T-helper 2 cell treated with Interferon-gamma antibody and Interleukin-4, amounts not matched to agents 5 μg/mL and 100 μg/mL, for 36 hours (primary cell): ENCODE data around the gene SNN.

Experiments
- DNase-seq: peaks from one replicate; pipeline ENCODE4 v3.0.0; 2021; ENCODE audit warnings: low spot score
- H3K27ac Mint-ChIP-seq: one replicate; pipeline ENCODE4 v1.8.0; 2021; ENCODE audit warnings: mild to moderate bottlenecking, mixed read lengths
- H3K27me3 Mint-ChIP-seq: one replicate; pipeline ENCODE4 v1.8.0; 2021; ENCODE audit warnings: low read depth, mixed read lengths
- H3K36me3 Mint-ChIP-seq: one replicate; pipeline ENCODE4 v1.8.0; 2021; ENCODE audit warnings: low read depth, mixed read lengths
- H3K4me1 Mint-ChIP-seq: one replicate; pipeline ENCODE4 v1.8.0; 2021; ENCODE audit warnings: low read depth, mixed read lengths
- H3K4me3 Mint-ChIP-seq: one replicate; pipeline ENCODE4 v1.8.0; 2022; ENCODE audit warnings: mild to moderate bottlenecking, moderate library complexity, mixed read lengths
- H3K9me3 Mint-ChIP-seq: one replicate; pipeline ENCODE4 v1.8.0; 2021; ENCODE audit warnings: mixed read lengths

Gene SNN

DNA sequence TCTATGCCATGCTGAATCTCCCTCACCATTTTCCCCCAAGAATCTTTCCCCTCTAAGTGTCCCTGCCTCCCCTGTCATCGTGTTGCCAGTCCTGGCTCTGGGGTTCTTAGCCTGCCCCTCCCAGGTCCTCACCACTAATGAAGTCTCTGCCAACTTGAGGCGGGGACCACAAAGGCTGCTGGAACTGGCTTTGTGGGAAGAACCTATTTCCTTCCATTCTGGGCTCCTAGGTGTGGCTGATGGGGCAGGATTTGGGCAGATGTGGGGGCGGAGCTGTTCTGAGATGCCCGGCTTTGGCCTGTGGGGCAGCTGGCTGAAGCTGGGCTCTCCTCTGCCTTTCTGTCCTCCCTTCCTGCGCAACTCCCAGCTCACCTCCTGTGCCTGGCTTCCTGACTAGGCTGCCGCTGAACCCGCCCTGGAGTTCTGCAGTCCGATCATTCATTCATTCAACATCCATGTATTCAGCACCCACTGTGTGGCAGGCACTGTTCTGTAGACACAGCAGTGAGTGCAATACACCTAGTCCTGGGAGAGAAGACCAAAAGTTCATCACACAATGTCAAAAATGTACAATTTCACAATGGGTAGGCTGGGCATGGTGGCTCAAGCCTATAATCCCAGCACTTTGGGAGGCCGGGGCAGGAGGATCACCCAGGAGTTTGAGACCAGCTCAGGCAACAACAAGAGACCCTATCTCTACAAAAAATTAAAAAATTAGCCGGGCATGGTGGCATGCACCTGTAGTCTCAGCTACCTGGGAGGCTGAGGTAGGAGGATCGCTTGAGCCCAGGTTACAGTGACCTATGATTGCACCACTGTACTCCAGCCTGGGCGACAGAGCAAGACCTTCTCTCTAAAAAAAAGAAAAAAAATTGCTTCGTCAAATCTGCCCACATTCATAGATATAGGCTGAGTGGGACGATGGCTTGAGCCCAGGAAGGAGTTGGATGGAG lies 1.9 kb upstream of the SNN start:
- Mint-ChIP-seq H3K4me1 (peaks cover 42% of the 10 kb centered on the region), H3K9me3 (no peaks in the 10 kb centered on the region), H3K36me3 (no peaks in the 10 kb centered on the region), H3K27ac (no peak overlapping the region), H3K4me3 (peak overlapping the region; percentile 72), H3K27me3 (no peaks in the 10 kb centered on the region)
- DNase-seq = no peak

GRCh38 chr16:11667221-11667823 lies 933 bp upstream of the SNN start:
- Mint-ChIP-seq H3K36me3 (no peaks in the 10 kb centered on the region), H3K27ac (peak overlapping the region; percentile 20), H3K27me3 (no peaks in the 10 kb centered on the region), H3K4me3 (peak overlapping the region; percentile 72), H3K9me3 (no peaks in the 10 kb centered on the region), H3K4me1 (peaks cover 51% of the 10 kb centered on the region)
- DNase-seq = no peak

DNA sequence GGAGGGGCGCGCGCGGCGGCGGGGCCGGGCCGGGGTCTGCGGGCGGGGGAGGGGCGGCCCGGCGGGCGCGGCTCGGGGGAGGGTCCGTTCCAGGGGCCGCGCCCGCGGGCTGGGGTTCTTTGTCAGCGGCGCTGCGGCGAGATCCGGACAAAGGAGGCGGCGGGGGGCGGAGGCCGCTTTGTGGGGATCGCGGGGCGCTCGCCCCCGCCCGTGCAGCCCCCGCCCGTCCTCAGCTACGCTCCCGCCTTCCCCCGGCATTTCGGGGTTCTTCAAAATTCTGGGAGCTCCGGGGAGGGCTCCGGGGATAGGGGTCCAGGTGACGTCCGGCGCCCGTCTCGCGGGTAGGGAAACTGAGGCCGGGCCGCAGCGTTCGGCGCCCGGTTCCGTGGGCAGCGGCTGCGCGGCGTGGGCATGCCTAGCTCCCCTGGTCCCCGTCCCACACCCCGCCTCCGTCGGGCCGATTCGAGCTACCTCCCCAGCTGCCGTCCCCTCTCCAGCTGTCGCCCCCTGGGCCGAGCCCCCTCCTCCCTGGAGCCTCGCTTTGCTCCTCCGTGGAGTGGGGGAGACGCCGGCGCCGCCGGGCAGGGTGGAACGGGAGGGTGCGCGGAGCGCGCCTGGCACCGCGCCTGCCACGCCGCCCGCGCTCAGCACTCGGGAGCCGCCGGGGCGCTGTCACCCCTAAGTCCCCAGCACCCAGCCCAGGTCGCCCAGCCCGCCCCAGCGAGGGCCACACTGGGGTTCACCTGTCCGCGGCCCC lies 546 bp downstream of the SNN start:
- peak overlapping the region; percentile 80 for H3K4me3 Mint-ChIP-seq
- no peaks in the 10 kb centered on the region for H3K36me3 Mint-ChIP-seq
- DNase-seq = no peak
- H3K27me3 Mint-ChIP-seq = no peaks in the 10 kb centered on the region
- H3K27ac Mint-ChIP-seq = peak overlapping the region; percentile 86
- peaks cover 58% of the 10 kb centered on the region for H3K4me1 Mint-ChIP-seq
- no peaks in the 10 kb centered on the region for H3K9me3 Mint-ChIP-seq

GRCh38 chr16:11669380-11670146 lies 1.3 kb downstream of the SNN start:
- Mint-ChIP-seq H3K27ac (peak overlapping the region; percentile 86), H3K4me1 (peaks cover 51% of the 10 kb centered on the region), H3K36me3 (no peaks in the 10 kb centered on the region), H3K9me3 (no peaks in the 10 kb centered on the region), H3K4me3 (peak overlapping the region; percentile 80), H3K27me3 (no peaks in the 10 kb centered on the region)
- no peak for DNase-seq

DNA sequence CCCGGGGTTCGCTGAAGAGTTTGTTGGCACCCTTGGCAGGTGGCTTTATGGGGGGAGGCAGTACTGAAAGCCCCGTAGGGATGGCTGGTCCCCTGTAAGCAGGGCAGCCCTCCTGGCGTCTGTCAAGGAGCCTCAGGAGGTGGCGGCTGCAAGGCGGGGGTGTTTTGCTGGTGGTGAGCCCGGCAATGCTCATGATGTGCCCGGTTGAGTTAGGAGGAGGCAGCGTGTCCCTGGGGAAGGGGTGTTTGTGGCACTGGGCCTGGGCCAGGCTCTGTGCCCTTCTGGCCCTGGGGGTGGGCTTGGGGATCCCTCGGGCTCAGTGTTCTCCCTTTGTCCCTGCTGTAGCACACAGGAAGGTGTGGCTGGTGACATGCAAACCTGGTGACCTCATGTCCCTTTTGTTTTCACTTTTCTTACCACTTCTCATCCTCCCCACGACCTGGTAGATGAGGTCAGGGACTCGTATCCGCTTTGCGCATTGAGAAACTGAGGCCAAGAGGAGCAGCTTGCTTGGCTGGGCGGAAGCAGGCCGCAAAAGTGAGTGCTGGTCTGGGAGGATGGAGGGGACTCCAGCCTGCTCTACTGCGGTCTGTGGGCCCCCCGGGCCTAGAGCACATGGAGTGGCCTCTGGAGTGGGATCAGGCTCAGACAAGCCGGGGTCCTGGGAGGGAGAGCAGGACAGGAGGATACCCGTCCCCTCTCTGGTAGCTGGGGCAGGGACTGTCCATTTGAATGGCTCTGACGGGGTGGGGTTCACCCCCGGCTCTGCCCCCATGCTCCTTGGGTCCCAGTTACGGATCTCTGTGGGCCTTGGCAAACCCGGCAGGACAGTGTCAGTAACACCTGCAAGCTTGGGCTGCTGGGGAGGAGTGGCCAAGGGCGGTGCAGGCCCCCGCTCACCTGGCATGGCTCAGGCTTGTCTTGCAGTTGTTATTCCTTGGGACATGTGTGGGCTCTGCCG lies 2.2 kb downstream of the SNN start:
- no peaks in the 10 kb centered on the region for H3K9me3 Mint-ChIP-seq
- peaks cover 46% of the 10 kb centered on the region for H3K4me1 Mint-ChIP-seq
- peak overlapping the region; percentile 80 for H3K4me3 Mint-ChIP-seq
- H3K36me3 Mint-ChIP-seq = no peaks in the 10 kb centered on the region
- peak; percentile 26 for DNase-seq
- peak overlapping the region; percentile 86 for H3K27ac Mint-ChIP-seq
- no peaks in the 10 kb centered on the region for H3K27me3 Mint-ChIP-seq

- Mint-ChIP-seq H3K27me3 (no peaks in the 10 kb centered on the region), H3K36me3 (no peaks in the 10 kb centered on the region), H3K9me3 (no peaks in the 10 kb centered on the region), H3K4me1 (peaks cover 42% of the 10 kb centered on the region), H3K27ac (peak overlapping the region; percentile 86), H3K4me3 (peak overlapping the region; percentile 80)
- DNase-seq = no peak
Observed at GRCh38 chr16:11671271-11671670, 3.0 kb downstream of the SNN start.

GRCh38 chr16:11671676-11672075 lies 3.4 kb downstream of the SNN start:
- H3K4me3 Mint-ChIP-seq = peak overlapping the region; percentile 53
- H3K4me1 Mint-ChIP-seq = peaks cover 40% of the 10 kb centered on the region
- DNase-seq = no peak
- H3K9me3 Mint-ChIP-seq = no peaks in the 10 kb centered on the region
- H3K27me3 Mint-ChIP-seq = no peaks in the 10 kb centered on the region
- peak overlapping the region; percentile 76 for H3K27ac Mint-ChIP-seq
- H3K36me3 Mint-ChIP-seq = peaks cover 2% of the 10 kb centered on the region

- Mint-ChIP-seq H3K27me3 (no peaks in the 10 kb centered on the region), H3K36me3 (peaks cover 8% of the 10 kb centered on the region), H3K4me1 (peaks cover 37% of the 10 kb centered on the region), H3K9me3 (no peaks in the 10 kb centered on the region), H3K4me3 (peak overlapping the region; percentile 53), H3K27ac (peak overlapping the region; percentile 76)
- no peak for DNase-seq
Observed at GRCh38 chr16:11672206-11673090, 4.2 kb downstream of the SNN start.

DNA sequence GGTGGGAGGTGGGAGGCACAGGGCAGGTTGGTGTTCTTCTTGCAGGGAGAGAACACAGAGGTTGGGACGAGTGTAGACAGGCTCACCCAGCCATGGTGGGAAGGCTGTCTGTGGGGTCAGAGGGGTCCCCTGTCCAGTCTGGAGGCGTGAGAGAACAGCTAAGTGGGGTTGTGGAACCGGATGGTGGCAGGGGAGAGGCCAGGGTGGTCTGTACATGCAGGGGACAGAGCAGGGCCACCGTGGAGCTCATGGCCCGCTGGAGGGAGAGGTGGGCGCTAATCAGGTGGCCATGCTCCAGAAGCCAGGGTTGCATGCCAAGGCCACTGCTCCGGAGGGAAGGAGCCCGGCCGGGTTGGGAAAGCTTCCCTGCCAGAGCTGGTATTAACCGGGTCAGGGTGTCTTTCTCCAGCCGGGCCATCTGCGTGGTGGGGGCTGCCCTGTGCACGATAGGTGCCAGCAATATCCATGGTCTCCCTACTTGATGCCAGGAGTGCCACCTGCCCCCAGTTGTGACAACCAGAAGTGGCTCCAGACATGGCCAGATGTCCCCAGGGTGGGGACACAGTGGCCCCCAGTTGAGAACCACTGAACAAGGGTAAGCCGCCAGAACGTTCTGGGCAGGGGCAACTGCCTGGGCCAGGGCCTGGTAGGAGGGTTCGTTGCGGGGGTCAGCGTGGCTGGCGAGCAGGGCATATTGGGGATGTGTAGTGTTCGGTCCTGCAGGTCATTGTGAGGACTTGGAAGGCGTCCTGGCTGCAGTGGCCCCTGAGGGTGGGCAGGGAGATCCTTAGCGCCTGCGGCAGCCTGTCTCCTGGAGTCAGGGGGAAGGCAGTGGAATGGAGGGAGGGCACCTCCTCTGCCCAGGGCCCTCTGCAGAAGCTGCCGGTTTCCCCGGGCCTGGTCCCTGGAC lies 5.1 kb downstream of the SNN start:
- DNase-seq = no peak
- peaks cover 16% of the 10 kb centered on the region for H3K36me3 Mint-ChIP-seq
- H3K27ac Mint-ChIP-seq = peak overlapping the region; percentile 61
- H3K4me3 Mint-ChIP-seq = peak overlapping the region; percentile 46
- no peaks in the 10 kb centered on the region for H3K9me3 Mint-ChIP-seq
- peaks cover 38% of the 10 kb centered on the region for H3K4me1 Mint-ChIP-seq
- H3K27me3 Mint-ChIP-seq = no peaks in the 10 kb centered on the region

DNA sequence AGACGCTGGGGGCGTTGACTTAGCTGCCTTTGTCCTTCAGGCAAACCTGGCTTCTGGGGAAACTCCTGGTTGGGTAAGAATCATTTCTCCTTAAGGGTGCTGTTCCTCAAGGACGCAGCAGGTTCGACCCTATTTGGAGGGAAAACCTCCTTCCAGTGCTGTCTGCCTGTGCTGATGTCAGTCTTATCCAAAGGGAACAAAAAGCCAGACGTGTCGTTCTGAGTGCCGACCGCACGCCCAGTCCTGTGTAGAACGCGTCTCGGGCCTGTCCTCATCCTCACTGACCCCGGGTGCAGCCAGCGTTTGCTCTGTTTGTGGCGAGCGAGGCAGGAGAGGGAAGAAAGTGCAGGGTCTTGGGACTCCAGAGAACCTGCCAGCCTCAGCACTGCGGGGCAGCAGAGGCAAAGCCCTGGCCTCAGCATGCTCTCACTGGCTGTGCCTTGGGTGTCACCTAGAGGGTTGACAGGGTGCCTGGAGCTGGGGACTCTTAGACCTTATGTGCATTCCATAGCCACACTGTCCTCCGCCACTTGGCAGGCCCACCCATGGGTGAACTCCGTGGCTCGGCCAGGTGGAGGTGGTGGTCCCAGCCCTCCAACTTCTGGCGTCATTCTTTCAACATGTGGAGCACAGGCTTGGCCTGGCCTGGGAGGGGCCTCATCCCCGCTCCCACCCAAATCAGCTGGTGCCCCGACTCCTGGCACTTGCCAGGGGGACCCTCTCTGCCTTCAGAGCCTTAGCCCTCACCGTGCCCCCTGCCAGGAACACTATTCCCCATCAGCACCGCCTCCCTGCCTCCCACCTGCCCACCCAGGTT lies 6.0 kb downstream of the SNN start:
- Mint-ChIP-seq H3K27me3 (no peaks in the 10 kb centered on the region), H3K4me1 (peaks cover 41% of the 10 kb centered on the region), H3K9me3 (no peaks in the 10 kb centered on the region), H3K4me3 (no peak overlapping the region), H3K27ac (peak overlapping the region; percentile 68), H3K36me3 (peaks cover 22% of the 10 kb centered on the region)
- no peak for DNase-seq
